DOHH2 (cell line): Measurements from ENCODE around the gene MXD4.

Experiments
- EZH2phosphoT487 ChIP-seq: fragments of 200-600 bp; sonication (generic); IDR thresholded peaks from 2 replicates; pipeline ENCODE4 v1.6.1; 2017; ENCODE audit warnings: borderline replicate concordance, mild to moderate bottlenecking, antibody characterized with exemption, low read length, moderate library complexity, mixed read lengths
- TF ChIP-seq, protein P1 (sequence below): fragments of 200-600 bp; sonication (generic); IDR thresholded peaks from one replicate; pipeline ENCODE4 v1.5.1; 2014; ENCODE audit warnings: antibody characterized with exemption, mild to moderate bottlenecking, low read depth, low read length; ENCODE audit not compliant: poor library complexity, severe bottlenecking

DNA sequence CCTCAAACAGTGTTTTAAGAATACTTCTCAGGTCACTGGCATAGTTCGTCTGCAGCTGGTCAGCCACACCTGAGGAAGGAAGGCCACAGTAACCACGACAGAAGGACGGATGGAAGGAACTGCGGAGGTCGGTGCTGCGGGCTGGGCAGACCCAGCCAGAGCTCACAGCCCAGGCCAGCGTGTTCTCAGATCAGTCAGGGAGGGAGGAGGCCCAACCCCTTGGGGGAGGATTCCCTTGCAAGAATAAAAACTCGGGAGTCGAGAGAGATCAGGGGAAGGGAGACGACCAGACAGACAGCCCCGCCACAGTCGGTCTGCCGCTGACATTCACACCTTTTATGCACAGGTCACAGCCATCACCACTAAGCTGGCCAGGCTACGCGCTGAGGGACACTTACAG lies 11.3 kb upstream of the MXD4 start:
- TF ChIP-seq, protein P1, sequence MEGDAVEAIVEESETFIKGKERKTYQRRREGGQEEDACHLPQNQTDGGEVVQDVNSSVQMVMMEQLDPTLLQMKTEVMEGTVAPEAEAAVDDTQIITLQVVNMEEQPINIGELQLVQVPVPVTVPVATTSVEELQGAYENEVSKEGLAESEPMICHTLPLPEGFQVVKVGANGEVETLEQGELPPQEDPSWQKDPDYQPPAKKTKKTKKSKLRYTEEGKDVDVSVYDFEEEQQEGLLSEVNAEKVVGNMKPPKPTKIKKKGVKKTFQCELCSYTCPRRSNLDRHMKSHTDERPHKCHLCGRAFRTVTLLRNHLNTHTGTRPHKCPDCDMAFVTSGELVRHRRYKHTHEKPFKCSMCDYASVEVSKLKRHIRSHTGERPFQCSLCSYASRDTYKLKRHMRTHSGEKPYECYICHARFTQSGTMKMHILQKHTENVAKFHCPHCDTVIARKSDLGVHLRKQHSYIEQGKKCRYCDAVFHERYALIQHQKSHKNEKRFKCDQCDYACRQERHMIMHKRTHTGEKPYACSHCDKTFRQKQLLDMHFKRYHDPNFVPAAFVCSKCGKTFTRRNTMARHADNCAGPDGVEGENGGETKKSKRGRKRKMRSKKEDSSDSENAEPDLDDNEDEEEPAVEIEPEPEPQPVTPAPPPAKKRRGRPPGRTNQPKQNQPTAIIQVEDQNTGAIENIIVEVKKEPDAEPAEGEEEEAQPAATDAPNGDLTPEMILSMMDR = no peak
- no peak for TF ChIP-seq EZH2phosphoT487
